Measurements from ENCODE around the gene TOR1AIP1.

Gene TOR1AIP1

DNA sequence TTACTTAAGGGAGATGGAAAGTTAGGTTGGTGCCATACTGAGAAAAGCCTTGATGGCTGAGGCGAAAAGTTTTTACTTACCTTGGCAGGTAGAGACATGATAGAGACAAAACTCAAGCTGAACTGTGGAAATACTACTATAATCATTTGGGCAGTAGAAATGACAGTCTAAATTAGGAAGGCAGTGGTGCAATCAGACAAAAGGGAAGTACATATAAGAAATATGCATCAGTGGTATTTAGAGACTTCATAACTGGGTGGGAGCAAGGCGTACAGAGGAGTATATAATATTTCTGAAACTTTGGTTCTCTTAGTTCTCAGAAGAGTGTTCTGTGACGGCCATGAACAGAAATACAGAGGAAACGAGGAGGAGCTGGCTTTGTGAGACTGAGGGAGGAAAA is 70.1 kb downstream of the TOR1AIP1 start:
- Histone ChIP-seq H3K4me1 (ENCODE audit: insufficient read depth, low read length) (peaks cover 33% of the 10 kb centered on the region), H3K79me2 (ENCODE audit: insufficient read depth, low read length) (peaks cover 26% of the 10 kb centered on the region), H3K36me3 (ENCODE audit: insufficient read depth, low read length) (no peaks in the 10 kb centered on the region; the same call in 1 of the 2 replicates), H3K9me3 (ENCODE audit: insufficient read depth, low read length, severe bottlenecking) (no peaks in the 10 kb centered on the region), H3K4me3 (ENCODE audit: low read depth in 1 of 2, low read length in 2 of 2) (no peak overlapping the region), H2AFZ (ENCODE audit: low read depth, low read length) (no peak overlapping the region), H3K4me2 (ENCODE audit: insufficient read depth, low read length) (no peak overlapping the region), H4K20me1 (ENCODE audit: insufficient read depth, low read length) (peaks cover 11% of the 10 kb centered on the region), H3K27me3 (ENCODE audit: insufficient read depth, low read length, poor library complexity) (no peaks in the 10 kb centered on the region), H3K9ac (ENCODE audit: low read depth, low read length) (no peak overlapping the region), H3K27ac (ENCODE audit: low read length) (no peak overlapping the region)
- DNase-seq (no peak), ATAC-seq (ENCODE audit: insufficient read depth, low read depth) (no peak)
- TF ChIP-seq EZH2 (IDR thresholded peaks at IDR 0.05; ENCODE audit: borderline replicate concordance, low read depth, low read length, severe bottlenecking), result no peak
- TF ChIP-seq, protein P1, sequence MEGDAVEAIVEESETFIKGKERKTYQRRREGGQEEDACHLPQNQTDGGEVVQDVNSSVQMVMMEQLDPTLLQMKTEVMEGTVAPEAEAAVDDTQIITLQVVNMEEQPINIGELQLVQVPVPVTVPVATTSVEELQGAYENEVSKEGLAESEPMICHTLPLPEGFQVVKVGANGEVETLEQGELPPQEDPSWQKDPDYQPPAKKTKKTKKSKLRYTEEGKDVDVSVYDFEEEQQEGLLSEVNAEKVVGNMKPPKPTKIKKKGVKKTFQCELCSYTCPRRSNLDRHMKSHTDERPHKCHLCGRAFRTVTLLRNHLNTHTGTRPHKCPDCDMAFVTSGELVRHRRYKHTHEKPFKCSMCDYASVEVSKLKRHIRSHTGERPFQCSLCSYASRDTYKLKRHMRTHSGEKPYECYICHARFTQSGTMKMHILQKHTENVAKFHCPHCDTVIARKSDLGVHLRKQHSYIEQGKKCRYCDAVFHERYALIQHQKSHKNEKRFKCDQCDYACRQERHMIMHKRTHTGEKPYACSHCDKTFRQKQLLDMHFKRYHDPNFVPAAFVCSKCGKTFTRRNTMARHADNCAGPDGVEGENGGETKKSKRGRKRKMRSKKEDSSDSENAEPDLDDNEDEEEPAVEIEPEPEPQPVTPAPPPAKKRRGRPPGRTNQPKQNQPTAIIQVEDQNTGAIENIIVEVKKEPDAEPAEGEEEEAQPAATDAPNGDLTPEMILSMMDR (IDR thresholded peaks at IDR 0.05; ENCODE audit: borderline replicate concordance, extremely low read depth, low read length, poor library complexity, severe bottlenecking), result no peak

DNA sequence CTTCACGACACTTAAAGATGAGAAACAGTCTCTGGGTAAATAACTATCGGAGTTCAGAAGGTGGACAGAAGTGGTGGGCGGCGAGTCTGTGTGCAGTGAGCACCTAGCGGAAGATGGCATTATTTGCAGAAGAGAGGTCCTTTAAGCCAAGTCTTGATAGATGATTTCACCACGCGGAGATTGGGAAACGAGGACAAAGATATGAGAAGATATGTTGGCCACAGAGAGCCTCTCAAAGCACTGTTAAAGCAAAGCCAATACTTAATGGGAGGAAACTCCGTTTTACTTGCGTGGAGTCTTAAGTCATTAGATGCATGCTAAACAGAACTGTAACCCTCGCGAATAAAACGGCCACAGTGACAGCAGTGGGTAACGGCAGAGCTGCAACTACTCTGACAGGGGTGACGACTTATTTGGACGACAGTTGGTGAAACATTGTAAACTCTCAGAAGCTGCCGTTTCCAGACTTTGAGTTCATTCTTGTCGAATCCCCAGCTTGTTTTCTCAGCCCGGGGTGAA is 71.9 kb downstream of the TOR1AIP1 start:
- H3K9ac ChIP-seq (ENCODE audit: low read depth, low read length), result peak overlapping the region; percentile 91
- H3K27ac ChIP-seq (ENCODE audit: low read length), result peak overlapping the region; percentile 91
- ATAC-seq (ENCODE audit: insufficient read depth, low read depth) (no peak), DNase-seq (no peak)
- peak overlapping the region; percentile 83 for H2AFZ ChIP-seq (ENCODE audit: low read depth, low read length)
- H3K27me3 ChIP-seq (ENCODE audit: insufficient read depth, low read length, poor library complexity), result no peaks in the 10 kb centered on the region
- no peaks in the 10 kb centered on the region for H3K9me3 ChIP-seq (ENCODE audit: insufficient read depth, low read length, severe bottlenecking)
- H3K4me2 ChIP-seq (ENCODE audit: insufficient read depth, low read length), result peak overlapping the region; percentile 67
- peaks cover 41% of the 10 kb centered on the region for H3K4me1 ChIP-seq (ENCODE audit: insufficient read depth, low read length)
- H3K4me3 ChIP-seq (ENCODE audit: low read depth in 1 of 2, low read length in 2 of 2), result peak overlapping the region; percentile 32 to 91
- TF ChIP-seq, protein P1 (IDR thresholded peaks at IDR 0.05; ENCODE audit: borderline replicate concordance, extremely low read depth, low read length, poor library complexity, severe bottlenecking), result no peak
- no peak for TF ChIP-seq EZH2 (IDR thresholded peaks at IDR 0.05; ENCODE audit: borderline replicate concordance, low read depth, low read length, severe bottlenecking)
- H3K36me3 ChIP-seq (ENCODE audit: insufficient read depth, low read length), result no peaks in the 10 kb centered on the region; the same call in 1 of the 2 replicates
- peaks cover 45% of the 10 kb centered on the region for H3K79me2 ChIP-seq (ENCODE audit: insufficient read depth, low read length)
- peaks cover 23% of the 10 kb centered on the region for H4K20me1 ChIP-seq (ENCODE audit: insufficient read depth, low read length)

- H3K4me2 ChIP-seq (ENCODE audit: insufficient read depth, low read length), result peak within 1 kb of the TSS; percentile 79
- H3K79me2 ChIP-seq (ENCODE audit: insufficient read depth, low read length), result peaks cover 51% of the 10 kb centered on the region
- ATAC-seq (ENCODE audit: insufficient read depth, low read depth) (peak; percentile 90), DNase-seq (peak; percentile 99)
- peak within 1 kb of the TSS; percentile 91 for H3K9ac ChIP-seq (ENCODE audit: low read depth, low read length)
- no peaks in the 10 kb centered on the region; the same call in 1 of the 2 replicates for H3K36me3 ChIP-seq (ENCODE audit: insufficient read depth, low read length)
- H3K27me3 ChIP-seq (ENCODE audit: insufficient read depth, low read length, poor library complexity), result no peaks in the 10 kb centered on the region
- H3K4me3 ChIP-seq (ENCODE audit: low read depth in 1 of 2, low read length in 2 of 2), result peak within 1 kb of the TSS; percentile 91 to 96
- H3K4me1 ChIP-seq (ENCODE audit: insufficient read depth, low read length), result peaks cover 46% of the 10 kb centered on the region
- TF ChIP-seq, protein P1 (IDR thresholded peaks at IDR 0.05; ENCODE audit: borderline replicate concordance, extremely low read depth, low read length, poor library complexity, severe bottlenecking), result peak; percentile 13
- no peak for TF ChIP-seq EZH2 (IDR thresholded peaks at IDR 0.05; ENCODE audit: borderline replicate concordance, low read depth, low read length, severe bottlenecking)
- peak within 1 kb of the TSS; percentile 83 for H2AFZ ChIP-seq (ENCODE audit: low read depth, low read length)
- no peaks in the 10 kb centered on the region for H3K9me3 ChIP-seq (ENCODE audit: insufficient read depth, low read length, severe bottlenecking)
- H4K20me1 ChIP-seq (ENCODE audit: insufficient read depth, low read length), result peaks cover 23% of the 10 kb centered on the region
- peak within 1 kb of the TSS; percentile 91 for H3K27ac ChIP-seq (ENCODE audit: low read length)
These were observed 72.6 kb downstream of the TOR1AIP1 start, which contains the start of gene CEP350 for GRCh38 chr1:179954493-179955286. Gene CEP350, plus strand, starts transcription at chr1:179954810. Its CDS starts 31,372 bp downstream, at chr1:179986182.

All from DND-41 (cell line).